Inflammatory macrophage (primary cell): ENCODE data around the gene RNF181.
"Not testable (repeated sequence)": the region's sequence is repeated elsewhere in the genome, so short reads cannot be mapped to it uniquely, and the experiment has no call there.

Experiments
- DNase-seq, 2 donors: peaks; one replicate each; pipeline ENCODE4 v3.0.0-alpha.2; 2020 to 2022

The RNF181 gene

DNA sequence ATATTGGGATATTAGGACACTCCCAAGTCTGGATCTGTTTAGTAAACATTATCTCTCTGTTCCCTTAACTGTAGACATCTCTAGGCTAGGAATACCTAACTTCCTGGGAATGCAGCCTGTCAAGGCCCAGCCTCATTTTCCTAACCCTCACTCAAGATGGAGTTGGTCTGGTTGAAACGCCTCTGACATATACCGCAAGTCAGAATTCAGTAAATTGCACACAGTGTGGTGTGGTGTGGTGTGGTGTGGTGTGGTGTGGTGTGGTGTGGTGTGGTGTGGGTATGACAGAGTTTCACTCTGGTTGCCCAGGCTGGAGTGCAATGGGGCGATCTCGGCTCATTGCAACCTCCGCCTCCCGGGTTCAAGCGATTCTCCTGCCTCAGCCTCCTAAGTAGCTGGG, 19.2 kb downstream of the RNF181 start:
- DNase-seq = not testable (repeated sequence)

DNA sequence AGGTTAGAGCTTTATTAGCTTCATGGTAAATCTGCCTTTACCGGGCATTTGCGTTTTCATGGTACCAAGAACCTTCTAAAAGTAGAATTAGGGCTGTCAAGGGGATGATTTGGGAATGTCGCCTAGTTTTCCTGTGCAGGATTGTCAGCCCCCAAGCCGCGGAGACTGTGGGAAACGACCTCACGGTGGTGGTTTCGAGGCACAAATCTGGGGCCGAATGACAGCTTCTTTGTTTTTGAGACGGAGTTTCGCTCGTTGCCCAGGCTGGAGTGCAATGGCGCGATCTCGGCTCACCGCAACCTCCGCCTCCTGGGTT, 19.8 kb downstream of the RNF181 start:
- DNase-seq = no peak

DNA sequence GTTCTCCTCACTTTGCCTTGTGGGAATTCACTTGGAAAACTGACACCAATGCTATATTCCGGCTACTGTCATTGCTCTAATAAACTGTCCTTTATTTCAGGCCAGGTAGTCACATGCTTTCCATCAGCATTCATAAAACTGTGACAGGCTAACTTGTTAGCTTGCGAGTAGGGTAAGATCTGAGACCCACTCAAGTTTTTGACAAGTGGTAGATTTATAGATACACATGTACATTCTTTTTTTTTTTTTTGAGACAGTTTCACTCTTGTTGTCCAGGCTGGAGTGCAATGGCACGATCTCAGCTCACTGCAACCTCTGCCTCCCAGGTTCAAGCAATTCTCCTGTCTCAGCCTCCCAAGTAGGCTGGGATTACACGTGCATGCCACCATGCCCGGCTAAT, 22.2 kb downstream of the RNF181 start:
- not testable (repeated sequence) for DNase-seq

DNA sequence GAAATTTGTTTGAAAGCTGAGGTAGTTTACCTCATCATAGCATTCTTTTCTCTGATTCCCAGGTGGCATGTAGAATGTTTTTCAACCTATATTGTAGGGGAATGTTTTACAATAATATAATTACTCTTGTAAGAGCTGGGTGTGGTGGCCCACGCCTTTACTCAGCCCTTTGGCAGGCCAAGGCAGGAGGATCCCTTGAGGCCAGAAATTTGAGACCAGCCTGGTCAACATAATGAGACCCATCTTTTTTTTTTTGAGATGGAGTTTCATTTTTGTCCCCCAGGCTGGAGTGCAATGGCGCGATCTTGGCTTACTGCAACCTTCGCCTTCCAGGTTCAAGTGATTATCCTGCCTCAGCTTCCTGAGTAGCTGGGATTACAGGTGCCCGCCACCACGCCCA, 24.1 kb downstream of the RNF181 start:
- no peak for DNase-seq

DNA sequence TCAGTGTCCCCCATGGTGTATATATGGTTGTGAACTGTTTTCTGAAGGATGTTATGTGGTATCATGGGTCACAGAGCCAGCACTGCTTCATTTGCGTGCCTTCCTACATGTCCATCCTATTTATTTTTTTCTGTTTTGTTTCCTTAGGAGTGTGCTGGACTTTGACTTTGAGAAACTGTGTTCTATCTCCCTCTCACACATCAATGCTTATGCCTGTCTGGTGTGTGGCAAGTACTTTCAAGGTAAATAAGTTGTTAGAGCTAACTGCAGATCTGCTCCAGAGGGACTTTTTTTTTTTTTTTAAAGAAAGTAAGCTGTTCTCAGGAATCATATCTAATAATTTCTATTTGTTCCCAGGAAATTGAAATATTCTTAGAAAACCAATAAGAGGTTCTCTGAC, 25.8 kb downstream of the RNF181 start:
- DNase-seq = no peak

DNA sequence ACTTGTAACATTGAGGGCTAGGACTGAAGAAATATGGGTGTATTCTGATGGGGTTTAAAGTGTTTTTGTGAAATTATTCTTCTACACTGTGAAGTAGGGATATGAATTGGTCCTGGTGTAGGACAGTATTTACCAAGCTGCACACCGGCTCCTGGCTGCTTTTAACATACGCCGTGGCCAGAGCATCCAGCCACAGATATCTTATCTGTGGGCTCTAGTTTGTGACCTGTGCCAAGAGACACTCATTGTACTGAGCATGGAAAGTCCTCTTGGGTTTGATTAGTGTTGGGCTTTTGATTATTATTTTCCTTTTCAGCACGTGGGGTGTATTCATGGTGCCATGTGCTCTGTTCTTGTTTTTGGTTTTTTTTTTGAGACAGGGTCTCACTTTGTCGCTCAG, 28.4 kb downstream of the RNF181 start:
- DNase-seq = no peak

DNA sequence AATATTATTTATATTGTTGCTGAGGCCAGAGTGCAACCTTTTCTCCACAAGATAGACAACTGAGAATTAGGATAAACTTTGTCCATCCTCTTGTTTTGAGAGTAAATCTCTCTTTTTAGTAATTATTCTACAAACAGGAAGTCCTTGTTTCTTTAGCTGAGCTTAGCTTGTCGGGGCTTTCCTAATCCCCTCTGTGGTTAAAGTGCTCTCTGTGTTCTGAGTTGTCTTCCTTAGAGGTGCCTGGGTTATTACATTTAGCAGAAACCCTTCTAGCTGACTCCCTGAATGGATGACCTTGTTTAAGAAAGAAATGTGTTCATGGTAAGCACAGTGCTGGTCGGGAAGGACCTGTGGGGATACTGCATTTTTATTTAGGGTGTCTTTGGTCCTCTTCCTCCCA, 33.1 kb downstream of the RNF181 start:
- DNase-seq = no peak

DNA sequence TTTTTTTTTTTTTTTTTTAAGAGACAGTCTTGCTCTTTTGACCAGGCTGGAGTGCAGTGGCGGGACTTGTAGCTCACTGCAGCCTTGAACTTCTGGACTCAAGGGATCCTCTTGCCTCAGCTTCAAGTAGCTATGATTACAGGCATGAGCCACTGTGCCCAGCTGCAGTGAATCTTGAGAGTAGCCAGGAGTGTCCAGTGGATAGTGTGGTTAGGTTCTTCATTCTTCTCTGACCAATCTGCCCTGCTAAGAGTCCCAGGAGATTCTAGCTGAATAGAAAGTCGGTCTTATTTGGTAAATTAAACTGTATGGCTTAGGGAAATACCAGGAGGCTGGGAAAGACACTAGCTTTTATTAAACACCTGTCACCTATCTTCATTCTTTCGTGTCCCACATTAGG, 35.8 kb downstream of the RNF181 start:
- DNase-seq = no peak

DNA sequence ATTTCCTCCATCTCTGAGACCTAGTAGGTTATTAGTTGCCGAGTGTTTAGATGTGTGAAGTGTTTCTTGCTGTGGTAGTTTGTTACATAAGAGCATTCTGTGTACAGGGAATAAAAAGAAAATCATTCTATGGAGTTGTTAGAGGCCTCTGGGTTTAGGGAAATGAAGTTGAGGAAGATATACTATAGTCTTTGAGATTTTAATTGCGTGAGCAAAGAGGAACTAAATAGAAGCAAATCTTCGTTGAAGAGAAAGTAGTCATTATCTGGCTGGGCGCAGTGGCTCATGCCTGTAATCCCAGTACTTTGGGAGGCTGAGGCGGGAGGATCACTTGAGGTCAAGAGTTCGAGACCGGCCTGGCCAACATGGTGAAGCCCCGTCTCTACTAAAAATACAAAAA, 39.5 kb downstream of the RNF181 start:
- peak; percentile 27 to 40 for DNase-seq

DNA sequence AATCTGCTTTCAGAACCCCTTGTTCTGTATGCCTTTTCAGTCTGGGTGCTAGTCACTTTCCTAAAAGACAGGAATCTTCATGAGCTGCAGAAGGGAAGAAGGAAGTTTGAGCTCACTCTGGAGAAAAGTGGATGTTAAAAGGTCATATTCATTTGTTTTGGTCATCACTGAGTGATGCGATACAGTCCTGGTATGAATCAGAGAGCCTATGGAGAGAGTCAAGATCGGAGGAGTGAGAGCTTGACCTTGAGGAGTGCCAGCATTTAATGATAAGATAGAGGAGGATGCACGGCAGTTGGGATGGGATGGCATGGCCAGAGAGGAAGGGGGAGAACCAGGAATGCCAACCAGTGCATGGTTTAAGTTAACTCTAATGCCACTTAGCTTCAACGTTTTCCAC, 40.1 kb downstream of the RNF181 start:
- no peak for DNase-seq

DNA sequence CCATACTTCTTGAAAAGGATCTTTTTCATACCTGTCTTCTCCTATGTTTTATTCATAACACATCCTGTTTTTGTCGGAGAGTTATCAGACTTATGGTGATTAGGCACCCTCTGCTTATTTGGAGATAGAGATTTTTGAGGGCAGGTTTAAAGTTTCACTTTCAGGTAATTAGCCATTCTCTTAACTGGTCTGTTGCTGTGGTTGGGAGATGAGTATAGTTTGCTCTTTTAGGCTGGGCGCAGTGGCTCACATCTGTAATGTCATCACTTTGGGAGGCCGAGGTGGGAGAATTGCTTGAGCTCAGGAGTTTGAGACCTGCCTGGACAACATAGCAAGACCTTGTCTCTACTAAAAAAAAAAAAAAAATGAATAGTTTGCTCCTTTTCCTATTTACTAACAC, 47.2 kb downstream of the RNF181 start:
- DNase-seq = no peak

DNA sequence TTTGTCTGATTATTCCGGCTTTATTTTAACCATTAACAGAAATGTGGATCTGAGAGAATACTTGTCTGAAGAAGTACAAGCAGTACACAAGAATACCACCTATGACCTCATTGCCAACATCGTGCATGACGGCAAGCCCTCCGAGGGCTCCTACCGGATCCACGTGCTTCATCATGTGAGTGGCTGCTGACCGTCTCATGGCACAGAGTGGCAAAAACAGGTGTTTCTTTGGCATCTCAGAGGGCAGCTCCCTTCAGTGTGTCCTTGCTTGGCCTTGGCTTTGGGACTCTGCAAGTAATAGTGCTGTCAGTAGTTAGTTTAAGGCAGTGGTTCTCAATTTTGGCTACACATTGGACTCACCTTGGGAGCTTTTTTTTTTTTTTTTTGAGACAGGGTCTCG, 49.4 kb downstream of the RNF181 start:
- DNase-seq = no peak

DNA sequence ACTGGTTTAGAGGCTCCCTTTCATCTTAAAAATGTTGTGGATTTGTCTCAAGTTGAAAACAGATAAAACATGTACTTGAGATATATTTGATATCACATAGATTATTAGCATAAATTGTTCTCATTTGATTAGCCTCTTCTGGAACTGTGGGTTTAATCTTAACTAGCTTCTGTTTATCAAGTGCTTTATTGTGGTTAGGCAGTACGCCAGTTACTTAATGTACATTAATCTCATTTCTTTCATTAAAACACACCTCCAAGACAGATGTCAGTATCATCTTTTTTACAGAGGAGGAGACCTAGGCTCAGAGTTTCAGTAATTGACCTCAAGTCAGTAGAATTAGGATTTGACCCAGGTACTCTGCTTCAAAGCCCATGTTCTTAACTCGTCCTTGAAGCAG, 50.6 kb downstream of the RNF181 start:
- DNase-seq = no peak
